ENCODE measurements around the gene KLHL29.

Gene KLHL29

GRCh38 chr2:23452853-23453420, 68.0 kb downstream of the KLHL29 start:
- no peak for DNase-seq

GRCh38 chr2:23453432-23453831, 68.5 kb downstream of the KLHL29 start:
- no peak for DNase-seq

- no peak for DNase-seq
These were observed 69.0 kb downstream of the KLHL29 start for GRCh38 chr2:23453836-23454460.

DNA sequence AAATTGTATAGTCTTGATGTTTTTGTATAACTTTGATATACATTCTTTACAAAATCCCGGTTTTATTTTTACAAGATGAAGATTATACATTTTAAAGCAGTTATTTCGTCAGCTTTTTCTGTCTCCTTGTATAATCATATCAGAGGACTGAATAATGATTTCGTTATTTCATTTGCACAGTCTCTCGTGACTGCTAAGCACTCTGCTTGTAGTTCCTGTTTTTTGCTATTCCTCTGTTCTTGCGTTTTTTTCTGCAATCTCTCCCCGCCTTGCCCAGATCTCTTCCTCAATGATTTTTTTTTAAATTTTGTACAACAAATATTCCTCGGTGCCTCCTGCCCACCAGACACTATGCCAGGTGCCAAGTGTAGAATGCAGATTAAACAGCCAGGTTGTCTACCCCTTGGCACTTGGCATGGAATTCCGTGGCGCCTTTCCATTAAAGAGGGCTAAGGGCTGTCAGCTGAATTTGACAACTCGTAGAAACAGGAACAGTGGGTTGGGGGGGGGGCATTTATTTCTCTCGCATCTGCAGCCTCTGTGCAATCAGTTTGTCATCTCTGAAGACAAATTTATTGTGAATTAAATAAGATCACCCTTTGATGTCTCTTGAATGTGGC, 69.6 kb downstream of the KLHL29 start:
- no peak for DNase-seq

DNA sequence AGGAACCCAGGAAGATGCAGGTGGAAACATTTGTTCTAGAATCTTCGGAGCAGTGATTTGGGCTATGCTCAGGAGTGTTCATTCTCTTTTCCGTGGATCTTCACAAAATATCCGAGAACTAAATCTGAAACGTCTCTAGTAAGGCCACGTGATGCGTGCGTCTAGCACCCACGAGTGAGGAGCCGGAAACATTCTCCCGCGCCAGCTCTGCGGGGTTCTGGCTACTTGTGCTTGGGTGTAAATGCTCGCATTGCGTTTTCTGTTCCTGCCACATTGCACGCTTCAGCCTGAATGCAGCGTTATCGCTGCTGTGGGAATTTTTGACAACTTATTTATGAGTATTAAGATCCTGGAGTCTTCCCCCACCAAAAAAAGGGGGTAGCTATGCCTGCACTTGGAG, 71.4 kb downstream of the KLHL29 start:
- DNase-seq, result no peak

DNA sequence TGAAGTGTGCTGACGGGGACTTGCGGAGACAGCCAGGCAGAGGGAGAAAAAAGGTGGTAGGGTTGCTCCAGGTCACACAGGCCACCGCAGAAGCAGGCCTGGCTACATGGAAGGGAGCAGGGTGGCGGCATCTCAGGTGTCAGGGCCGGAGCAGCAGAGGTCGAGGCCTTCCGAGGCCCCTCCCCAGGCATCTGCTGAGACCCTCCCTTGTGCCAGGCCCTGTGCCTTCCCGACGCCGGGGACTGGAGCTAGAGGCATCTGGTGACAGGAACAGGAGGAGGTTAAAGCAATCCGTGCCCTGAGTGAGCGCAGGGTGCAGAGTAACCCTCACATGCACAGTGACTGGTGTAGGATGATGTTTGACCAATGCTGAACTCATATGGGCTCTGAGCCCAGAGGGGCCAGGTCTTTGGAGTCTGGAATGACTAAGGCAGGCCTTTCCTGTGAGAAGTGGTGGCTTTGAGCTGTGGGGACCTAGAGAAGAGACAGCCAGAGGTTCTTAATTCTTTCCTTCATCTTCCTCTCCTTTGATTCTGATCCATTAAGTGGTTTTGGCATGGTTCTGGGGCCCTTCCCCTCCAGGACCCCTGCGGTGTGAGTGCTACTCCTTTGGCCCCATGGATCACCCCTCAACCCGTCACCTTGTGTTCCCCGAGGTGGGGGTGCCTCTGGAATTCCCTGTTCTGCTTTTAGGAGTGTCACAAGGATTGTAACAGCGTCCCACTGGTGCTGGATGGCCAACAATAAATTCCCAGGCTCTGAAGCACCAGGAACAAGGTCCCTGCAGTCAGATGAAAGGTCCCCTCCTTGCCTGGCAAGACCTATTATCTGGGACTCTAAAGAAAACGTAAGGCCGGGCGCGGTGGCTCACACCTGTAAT, 72.1 kb downstream of the KLHL29 start:
- DNase-seq, result no peak

DNA sequence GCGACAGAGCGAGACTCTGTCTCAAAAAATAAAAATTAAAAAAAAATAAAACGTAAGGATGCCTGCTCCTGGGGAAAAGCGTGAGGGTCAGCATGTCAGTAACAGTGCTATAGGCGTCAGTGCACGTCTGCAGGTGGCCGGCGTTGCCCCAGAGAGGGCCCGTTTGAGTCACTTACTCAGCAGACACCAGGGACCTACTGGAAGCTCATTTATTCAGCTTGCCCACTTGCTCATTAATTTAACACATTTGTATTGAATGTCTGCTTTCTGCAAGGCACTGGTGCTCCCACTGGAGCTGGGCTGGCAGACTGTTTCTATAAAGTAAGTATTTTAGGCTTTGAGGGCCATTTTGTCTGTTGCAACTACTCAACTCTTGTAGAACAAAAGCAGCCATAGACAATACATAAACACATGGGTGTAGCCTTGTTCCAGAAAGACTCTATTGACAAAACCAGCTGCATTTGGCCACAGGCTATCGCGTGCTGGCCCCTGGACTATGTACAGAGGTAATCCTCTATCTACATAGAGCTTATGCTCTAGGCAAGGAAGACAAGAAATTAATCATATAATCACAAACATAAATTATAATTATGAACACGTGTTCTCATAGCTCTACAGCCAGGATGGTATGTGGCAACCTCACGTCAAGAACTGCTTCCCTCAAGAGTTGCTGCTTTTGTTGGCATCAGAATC, 73.2 kb downstream of the KLHL29 start:
- DNase-seq, result no peak

DNA sequence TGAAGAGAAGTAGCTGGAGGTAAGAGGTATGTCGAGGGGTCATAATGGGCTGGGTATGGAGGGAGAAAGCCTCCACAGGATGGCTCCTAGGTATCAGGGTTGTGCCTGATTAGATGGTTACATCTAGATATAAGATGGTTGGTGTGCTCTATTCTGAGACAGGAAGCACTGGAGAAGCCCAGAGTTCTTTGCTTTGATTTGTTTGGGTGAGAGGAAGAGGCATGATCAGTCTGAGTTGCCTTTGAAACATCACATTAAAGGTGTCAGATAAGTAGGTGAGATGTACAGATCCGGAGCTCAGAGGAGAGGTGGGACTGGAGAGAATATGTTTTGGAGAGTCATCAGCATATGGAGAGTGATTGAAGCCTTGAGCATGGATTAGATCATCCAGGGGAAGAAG, 74.1 kb downstream of the KLHL29 start:
- DNase-seq, result no peak

- DNase-seq, result peak; percentile 33
These were observed 75.2 kb downstream of the KLHL29 start for GRCh38 chr2:23460228-23460627.

- no peak for DNase-seq
These were observed 76.0 kb downstream of the KLHL29 start for GRCh38 chr2:23460993-23461392.

DNA sequence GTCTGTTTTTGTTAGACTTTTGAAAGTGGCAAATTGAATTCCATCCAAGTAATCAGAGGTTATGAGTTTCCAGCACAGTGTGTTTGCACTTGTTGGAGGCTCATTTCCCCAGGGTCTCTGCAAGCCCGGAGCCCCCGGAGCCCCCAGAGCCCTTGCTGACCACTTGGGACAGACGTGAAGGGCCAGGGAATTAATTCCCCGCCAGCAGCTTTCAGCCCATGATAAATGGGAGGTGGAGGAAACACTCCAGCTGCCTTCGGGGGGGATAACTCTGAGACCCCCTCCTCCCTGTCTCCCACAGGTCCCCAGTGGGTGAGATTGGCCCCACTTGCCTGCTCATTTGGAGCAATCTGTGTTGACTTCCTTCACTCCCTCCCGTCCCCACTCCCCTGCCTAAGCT, 79.2 kb downstream of the KLHL29 start:
- DNase-seq, result no peak

DNA sequence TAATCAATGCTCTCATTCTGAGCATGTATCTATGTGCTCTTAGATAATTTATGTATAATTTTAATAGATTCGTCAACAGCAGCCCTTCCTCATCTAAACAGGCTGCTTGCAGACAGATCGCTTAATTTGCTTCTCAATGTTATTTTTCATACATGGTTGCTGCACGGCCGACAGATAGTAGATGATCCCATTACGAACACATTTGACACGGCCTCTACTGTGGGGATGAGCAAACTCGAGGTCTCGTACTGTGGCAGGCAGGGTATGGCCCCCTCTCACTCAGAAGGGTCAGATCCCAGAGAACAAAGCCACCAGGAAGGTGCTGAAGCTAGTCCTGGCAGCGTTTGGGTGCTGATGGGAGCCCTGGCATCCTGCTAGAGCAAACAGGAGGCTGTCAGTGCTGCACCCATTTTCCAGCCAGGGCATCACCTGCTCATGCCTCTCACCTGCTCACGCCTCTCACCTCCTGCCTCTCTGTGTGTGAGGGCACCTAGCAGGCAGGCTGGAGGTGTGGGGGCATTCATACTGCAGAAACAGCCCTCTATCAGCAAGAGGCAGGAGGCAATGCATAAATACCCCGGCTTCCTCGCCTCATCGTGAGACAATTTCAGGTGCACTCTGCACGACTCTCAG, 80.0 kb downstream of the KLHL29 start:
- no peak for DNase-seq

DNA sequence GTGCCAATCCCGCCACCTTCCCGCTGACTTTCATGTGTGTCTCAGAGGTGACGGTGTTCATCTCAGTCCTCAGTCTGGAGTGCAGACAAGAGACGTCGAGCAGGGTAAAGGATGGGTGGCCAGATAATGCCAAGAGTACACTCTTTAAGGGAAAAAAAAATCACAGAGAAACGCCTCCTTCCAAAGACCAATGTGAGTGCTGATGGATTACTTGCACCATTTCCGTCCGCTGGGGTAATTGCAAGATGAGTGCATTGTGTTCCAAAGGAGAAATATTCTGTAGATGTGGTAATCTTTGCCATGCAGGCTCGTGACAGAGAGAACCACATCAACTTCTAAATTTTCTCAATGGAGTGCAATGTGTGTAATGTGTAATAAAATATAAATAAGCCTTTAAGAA, 81.0 kb downstream of the KLHL29 start:
- DNase-seq, result no peak

DNA sequence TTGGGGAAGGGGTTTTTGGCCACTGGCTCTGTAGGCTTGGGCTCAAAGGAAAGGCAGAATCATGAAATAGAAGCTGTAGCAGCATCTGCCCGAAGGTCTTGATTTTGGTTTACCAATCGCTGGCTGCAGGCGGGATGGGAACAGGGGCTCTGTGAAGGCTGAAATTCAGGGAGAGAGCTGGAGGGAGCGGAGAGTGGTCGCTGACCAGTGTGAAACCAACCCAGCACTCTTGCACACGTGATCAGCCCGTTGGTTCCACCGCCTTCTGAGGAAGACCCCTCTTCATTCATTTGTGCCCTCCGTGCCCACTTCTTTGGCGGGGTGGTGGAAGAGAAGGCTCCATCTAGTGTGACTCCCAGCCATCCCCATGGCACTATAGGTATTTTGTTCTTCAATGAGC, 82.6 kb downstream of the KLHL29 start:
- no peak for DNase-seq

GRCh38 chr2:23468474-23469141, 83.6 kb downstream of the KLHL29 start:
- no peak for DNase-seq

DNA sequence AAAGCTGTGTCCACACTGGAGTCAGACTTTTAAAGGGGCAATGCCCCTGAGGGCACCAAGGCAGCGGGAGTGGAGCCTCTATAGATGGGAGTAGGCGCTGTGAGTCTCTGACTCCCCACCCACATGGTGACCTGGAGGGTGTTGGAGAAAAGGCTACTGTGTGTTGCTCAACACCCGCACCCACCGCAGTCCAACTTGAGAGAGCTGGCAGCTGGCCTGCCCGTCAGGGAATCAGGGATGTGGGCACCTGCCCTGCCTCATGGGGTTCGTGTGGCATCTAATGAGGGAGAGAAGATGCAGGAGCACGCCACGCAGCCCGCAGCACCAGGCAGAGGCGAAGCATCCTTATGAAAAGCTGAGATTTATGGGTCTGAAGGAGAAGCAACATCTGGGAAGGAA, 84.2 kb downstream of the KLHL29 start:
- DNase-seq, result no peak

DNA sequence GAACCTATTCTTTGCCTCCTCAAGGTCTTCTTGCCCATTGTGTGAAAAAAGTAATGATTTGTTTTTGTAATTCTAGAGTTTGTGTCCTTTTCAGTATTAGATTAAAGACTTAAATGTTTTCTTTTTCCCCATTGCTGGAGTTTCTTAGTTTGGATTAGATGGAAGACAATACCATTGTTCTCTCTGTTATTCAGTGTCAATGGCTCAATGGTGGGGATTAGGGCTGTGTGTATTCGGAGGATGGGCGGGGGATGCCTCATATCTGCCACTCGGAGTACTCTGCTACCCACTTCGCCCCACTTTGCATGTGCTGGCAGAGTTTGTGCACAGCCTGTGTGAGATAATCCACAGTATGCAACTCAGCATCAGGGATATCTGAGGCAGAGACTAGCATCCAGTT, 90.1 kb downstream of the KLHL29 start:
- DNase-seq, result no peak

DNA sequence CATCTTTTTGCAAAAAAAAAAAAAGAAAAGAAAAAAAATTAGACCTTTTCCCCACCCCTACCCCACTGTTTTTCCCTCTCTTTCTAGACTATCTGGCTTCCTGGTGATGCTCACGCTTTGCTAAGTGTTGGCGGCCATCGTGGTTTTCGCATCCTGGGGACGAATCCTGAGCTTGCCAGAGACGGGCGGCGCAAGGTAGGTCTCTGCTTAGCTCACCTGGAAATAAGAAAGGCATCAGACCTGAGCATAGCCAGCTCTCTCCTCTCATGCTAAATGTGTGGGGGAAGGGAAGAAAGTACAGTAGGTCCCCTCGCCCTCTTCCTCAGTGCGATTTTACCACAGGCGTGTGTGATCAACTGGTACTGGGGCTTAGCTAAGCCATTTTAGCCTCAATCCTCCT, 90.5 kb downstream of the KLHL29 start:
- no peak for DNase-seq

- no peak for DNase-seq
These were observed 91.8 kb downstream of the KLHL29 start for GRCh38 chr2:23476786-23477185.

- DNase-seq, result no peak
These were observed 92.4 kb downstream of the KLHL29 start for GRCh38 chr2:23477392-23477791.

- DNase-seq, result no peak
These were observed 93.3 kb downstream of the KLHL29 start for GRCh38 chr2:23478087-23478932.

Data from DMS53 (cell line).